ENCODE data around the gene CNKSR3. TPM values are rescaled to one million over a fixed set of nuclear protein-coding genes. Genes with fewer than 3 reads are reported as not detected.

The CNKSR3 gene
- total RNA-seq, 1 experiment from 2014 or later: 5.6 TPM

DNA sequence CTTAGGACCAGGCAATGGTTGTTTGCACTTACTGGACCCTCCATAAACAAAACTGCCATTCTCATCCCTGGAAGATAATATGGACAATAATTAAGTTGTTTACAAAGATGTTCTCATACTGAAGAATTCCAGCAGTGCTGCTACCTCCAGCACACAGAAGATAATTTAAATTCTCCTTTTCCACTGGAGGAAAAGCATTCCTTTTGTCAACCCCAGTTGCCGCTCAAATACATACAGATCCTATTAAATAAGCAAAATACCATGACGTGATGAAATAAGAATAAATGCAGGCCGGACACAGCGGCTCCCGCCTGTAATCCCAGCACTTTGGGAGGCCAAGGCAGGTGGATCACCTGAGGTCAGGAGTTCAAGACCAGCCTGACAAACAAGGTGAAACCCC lies 99.4 kb downstream of the CNKSR3 start:
- Histone ChIP-seq H4K20me1 (ENCODE audit: control insufficient read depth, insufficient read depth, insufficient read length) (no peaks in the 10 kb centered on the region), H3K4me1 (ENCODE audit: insufficient read depth, low read length) (peaks cover 3% of the 10 kb centered on the region; the same call in 1 of the 2 replicates), H2AK5ac (ENCODE audit: insufficient read length, low read length) (no peak overlapping the region), H3K18ac (ENCODE audit: insufficient read length, low read depth, low read length) (no peak overlapping the region), H2BK15ac (ENCODE audit: low read depth, low read length) (no peak overlapping the region), H3K9me3 (ENCODE audit: control insufficient read depth, low read depth, low read length) (no peaks in the 10 kb centered on the region), H3K27me3 (ENCODE audit: insufficient read depth, low read length) (no peaks in the 10 kb centered on the region), H2AFZ (ENCODE audit: low read length) (no peak overlapping the region), H4K91ac (ENCODE audit: insufficient read length, low read depth, low read length) (no peak overlapping the region), H3K23me2 (ENCODE audit: insufficient read length, low read depth, low read length, poor library complexity, severe bottlenecking) (no peaks in the 10 kb centered on the region), H4K8ac (replicated peaks; ENCODE audit: insufficient read length, low read depth, low read length) (no peak overlapping the region), H3K4ac (ENCODE audit: low read depth, low read length) (no peak overlapping the region), H3K4me2 (ENCODE audit: insufficient read depth, insufficient read length, low read length) (no peak overlapping the region), H2BK5ac (ENCODE audit: insufficient read length, low read length) (no peak overlapping the region), H2BK120ac (ENCODE audit: low read depth, low read length, poor library complexity, severe bottlenecking) (no peak overlapping the region), H3K79me1 (ENCODE audit: insufficient read depth, low read depth, low read length, poor library complexity, severe bottlenecking) (no peaks in the 10 kb centered on the region), H3K79me2 (ENCODE audit: insufficient read depth, low read length) (no peaks in the 10 kb centered on the region), H3K56ac (ENCODE audit: insufficient read length, low read depth, low read length) (no peak overlapping the region), H2BK20ac (ENCODE audit: low read depth, low read length, poor library complexity, severe bottlenecking) (no peak overlapping the region), H3K9ac (ENCODE audit: extremely low read depth, insufficient read length, low read length) (no peak overlapping the region), H3K27ac (ENCODE audit: insufficient read length, low read depth, low read length) (no peak overlapping the region), H2BK12ac (ENCODE audit: insufficient read length, low read depth, low read length) (no peak overlapping the region), H3K23ac (ENCODE audit: insufficient read length, low read depth, low read length) (no peak overlapping the region), H4K5ac (ENCODE audit: insufficient read length, low read depth, low read length) (no peak overlapping the region), H3K14ac (ENCODE audit: insufficient read depth, low read length) (no peak overlapping the region), H3T11ph (ENCODE audit: low read length) (no peak overlapping the region)
- H3K9me3 Mint-ChIP-seq: no peaks in the 10 kb centered on the region
- peak overlapping the region; percentile 27 to 82 (median 71); a peak in 3 of 7 replicates for H3K27ac Mint-ChIP-seq
- H3K4me3 Mint-ChIP-seq: no peak overlapping the region
- no peak for TF ChIP-seq CTCF (conservative IDR thresholded peaks at IDR 0.05)
- no peaks in the 10 kb centered on the region for H3K27me3 Mint-ChIP-seq (ENCODE audit: low read depth)
- WGBS (ENCODE audit: extremely low coverage, insufficient read length, low lambda C conversion rate): no CpG with 5 or more reads among the region's 5 CpGs
- no peak for DNase-seq
- H3K4me1 Mint-ChIP-seq: peaks cover 11 to 16% of the 10 kb centered on the region in 2 experiments
- H3K36me3 Mint-ChIP-seq (ENCODE audit: insufficient read depth in 1 of 3, low read depth in 3 of 3): peaks cover 10 to 47% (median 12%) of the 10 kb centered on the region in 3 experiments

Measured in H9 (cell line).